HG03469 (cell line): Measurements from ENCODE around the gene CDX1.
A peak's percentile ranks its signal among the peaks of the same experiment; 100 is the strongest.

Experiments used
- ATAC-seq: cut with Tn5 transposase; IDR thresholded peaks from one replicate; pipeline ENCODE4 v1.9.1; 2021; ENCODE audit warnings: mild to moderate bottlenecking, moderate library complexity, moderate number of reproducible peaks; ENCODE audit not compliant: unreplicated experiment

CDX1 gene

DNA sequence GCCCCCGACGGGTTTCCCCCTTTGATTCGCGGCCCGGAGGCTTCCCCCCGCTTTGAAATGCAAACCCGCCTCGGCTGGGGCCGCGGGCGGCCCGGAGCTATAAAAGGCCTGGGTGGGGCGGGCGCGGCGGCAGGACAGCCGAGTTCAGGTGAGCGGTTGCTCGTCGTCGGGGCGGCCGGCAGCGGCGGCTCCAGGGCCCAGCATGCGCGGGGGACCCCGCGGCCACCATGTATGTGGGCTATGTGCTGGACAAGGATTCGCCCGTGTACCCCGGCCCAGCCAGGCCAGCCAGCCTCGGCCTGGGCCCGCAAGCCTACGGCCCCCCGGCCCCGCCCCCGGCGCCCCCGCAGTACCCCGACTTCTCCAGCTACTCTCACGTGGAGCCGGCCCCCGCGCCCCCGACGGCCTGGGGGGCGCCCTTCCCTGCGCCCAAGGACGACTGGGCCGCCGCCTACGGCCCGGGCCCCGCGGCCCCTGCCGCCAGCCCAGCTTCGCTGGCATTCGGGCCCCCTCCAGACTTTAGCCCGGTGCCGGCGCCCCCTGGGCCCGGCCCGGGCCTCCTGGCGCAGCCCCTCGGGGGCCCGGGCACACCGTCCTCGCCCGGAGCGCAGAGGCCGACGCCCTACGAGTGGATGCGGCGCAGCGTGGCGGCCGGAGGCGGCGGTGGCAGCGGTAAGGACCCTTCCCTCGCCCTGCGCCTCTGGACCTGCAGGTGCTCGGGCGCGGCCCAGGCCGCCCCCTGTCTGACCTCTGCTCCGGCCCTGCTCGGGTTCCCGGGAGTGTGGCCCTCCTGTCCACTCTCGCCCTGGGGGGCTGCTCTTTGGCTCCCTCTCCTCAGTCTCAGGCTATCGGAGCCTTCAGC lies at the start of gene CDX1:
TSS of gene CDX1 (plus strand) at position 129 of the 862 bp plus-strand sequence. CDS start at position 228, 99 bp downstream.
- ATAC-seq: no peak

DNA sequence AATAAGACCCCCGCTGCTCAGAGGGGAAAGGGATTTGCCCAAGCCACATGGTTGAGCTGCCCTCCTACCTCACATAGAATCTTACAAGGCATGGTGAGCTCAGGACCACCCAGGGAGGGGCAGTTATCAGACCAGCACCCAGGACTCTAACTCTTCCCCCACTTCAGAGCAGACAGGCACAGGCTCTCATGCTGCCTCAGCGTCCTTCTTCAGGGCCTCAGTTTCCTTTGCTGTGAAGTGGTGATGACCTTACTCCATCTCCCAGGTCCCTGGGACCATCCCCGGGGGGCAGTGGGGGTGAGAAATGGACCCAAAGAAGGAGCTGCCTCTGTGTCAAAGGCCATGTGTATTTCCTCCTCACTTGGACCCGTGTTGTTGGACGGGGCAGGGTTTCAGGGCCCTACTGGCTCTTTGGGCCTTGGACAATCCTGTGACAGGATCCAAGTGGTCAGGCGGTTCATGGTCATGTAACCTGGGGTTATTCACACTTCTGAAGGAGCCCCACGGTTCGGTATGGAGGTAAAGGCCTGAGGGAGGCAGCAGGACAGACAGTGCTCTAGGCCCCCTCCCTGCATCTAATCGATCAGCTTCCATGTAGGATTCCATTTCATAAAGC lies 48.5 kb upstream of the CDX1 start:
- no peak for ATAC-seq

DNA sequence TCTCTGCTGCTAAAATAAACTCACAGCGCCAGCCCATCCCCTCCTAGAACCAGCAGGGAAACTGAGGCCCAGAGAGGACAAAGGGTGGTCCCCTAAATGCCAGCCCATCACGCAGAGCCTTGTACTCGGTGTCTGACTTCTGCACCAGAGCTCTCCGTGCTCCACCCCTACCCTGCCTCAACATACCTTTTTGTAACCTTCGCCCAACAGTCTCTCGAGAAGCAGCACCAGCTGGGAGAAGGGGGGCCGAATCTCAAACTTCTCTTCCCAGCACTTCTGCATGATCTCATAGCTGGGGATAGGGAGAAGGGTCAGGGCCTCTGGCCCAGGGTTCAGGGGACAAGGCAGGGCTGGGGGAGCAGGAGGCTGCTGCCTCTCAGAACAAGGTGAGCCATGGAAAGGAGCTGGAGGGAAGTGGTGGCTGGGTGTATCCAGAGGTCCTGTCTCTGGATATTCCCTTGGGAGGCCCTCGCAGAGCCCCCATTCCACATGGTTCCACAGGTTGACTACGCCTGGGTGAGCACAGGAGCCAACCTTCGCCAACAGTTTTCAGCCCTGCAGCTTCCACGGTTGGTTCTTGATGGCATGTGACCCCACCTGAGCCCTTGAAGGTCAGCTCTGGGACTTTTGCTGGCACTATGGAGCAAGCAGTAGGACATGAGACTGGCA lies 47.9 kb upstream of the CDX1 start:
- ATAC-seq: no peak

DNA sequence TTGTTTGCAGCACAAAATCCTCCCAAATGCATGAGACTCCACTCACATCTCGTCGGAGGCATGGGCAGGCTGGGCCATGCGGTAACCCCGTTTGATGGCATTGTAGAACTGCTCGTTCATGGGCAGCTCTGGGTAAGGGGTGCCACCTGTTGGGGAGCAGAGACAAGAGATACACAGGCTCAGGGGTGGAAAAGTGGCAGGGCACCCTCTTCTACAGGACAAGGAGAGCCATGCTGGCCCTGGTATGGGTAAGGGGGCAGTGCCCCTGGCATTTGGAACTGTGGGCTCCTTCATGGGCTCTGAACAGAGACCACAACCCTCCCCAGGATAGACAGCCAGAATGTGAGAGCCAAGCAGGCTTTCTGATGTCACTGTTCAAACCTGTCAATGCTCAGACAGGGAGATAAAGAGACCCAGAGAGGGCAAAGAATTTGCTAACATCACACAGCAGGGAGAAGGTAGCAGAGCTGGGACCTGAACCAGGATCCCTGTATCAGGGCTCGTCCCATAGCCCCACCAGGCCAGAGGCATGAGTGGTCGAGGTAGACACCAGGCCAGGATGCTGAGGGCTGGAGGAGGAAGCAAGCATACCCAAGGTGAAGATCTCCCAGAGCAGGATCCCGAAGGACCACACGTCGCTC lies 47.0 kb upstream of the CDX1 start:
- no peak for ATAC-seq

DNA sequence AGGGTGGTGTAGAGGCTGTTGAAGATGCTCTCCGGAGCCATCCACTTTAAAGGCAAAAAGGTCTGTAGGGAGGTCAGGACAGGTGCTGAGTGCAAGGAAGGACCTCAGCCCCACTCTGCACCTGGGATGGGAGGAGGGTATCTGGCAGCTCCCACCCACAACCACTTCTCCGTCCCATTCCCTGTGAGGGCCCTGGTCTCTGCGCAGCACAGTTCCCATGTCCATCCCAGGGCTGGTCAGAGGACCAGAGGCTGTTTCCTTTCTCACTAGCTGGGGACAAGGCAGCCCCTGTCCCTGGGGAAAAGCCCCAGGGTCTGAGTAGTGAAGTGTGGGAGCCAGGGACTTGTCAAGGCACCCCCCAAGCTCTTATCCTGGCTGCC lies 46.5 kb upstream of the CDX1 start:
- no peak for ATAC-seq

DNA sequence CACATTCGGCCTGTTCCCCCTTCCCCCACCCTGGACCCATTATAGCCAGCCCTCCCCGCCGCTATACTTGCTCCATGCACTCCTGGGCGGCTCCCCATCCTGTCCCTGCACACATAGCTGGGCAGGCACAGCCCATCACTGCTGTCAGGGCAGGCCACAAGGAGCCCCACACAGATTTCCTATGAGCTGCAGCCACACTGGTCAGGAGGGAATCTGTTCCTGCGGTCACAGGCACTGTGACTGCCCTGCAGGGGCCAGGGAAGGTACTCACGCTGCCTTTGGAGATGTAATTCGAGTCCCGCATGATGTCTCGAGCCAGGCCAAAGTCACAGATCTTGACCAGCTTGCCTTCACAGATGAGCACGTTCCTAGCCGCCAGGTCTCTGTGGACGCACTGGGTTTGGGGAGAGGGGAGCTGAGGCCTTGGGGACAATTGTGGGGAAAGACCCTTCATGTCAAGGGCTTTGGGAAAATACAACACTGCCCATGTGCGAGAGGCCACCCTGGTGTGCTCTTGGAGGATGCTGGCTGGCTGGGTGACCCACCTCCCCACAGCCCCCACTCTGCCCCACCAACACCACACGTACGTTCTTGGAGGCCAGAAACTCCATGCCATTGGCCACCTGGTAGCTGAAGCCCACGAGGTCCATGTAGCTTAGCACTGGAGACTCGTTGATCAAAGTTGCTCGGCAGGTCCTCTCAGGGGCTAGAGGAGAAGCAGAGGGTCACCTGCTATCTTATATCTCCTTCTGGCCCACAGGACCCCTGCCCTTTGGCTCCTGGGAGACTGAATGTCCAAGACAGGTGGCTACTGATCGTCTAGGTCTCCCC lies 45.7 kb upstream of the CDX1 start:
- no peak for ATAC-seq

DNA sequence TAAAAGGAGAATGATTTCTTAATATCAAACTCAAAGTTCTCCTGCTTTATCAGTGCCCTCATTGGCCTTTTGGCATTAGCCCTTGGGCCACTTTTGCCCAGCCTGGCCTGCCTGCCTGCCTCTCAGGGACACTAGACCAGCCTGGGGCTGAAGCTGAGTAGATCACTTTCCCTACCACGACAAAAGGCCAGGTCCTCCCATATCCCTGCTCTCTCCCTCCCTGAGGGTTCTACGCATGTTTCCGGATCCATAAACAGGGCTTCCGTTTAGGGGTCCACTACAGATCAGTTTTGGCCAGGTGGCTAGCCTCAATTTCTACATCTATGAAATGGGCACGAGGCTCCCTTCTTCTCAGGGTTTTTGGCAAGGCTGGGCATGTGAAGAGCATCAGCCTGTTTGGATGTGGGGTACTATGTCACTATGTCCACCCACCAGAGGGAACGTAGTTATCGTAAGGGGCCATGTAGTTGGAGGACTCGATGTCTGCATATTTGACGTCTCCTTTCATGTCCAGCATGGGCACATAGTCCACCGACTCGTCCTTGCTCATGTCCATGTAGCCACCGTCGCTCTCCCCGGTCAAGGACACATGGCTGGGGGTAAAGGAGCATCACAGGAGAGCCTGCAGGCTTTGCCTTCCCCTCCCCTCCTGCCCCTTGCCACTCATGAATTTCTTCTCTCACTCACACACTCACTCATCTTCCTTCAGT lies 45.0 kb upstream of the CDX1 start:
- no peak for ATAC-seq

DNA sequence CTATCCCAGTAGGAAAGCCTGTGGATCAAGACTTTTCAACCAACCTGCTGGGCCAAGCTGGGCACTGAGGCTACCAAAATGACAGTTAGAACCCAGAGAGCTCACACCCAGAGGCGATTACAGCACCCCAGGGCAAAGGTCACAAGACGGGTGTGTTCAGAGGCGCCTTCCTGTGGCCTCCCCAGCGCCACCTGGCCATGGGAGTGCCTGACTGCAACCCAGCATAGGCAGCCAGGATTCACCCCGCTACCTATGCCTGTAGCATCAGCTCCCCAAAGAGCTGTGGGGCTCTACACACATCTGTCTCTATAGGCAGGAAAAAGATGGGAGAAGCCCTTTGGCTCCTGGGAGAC lies 44.4 kb upstream of the CDX1 start:
- ATAC-seq: peak; percentile 65

DNA sequence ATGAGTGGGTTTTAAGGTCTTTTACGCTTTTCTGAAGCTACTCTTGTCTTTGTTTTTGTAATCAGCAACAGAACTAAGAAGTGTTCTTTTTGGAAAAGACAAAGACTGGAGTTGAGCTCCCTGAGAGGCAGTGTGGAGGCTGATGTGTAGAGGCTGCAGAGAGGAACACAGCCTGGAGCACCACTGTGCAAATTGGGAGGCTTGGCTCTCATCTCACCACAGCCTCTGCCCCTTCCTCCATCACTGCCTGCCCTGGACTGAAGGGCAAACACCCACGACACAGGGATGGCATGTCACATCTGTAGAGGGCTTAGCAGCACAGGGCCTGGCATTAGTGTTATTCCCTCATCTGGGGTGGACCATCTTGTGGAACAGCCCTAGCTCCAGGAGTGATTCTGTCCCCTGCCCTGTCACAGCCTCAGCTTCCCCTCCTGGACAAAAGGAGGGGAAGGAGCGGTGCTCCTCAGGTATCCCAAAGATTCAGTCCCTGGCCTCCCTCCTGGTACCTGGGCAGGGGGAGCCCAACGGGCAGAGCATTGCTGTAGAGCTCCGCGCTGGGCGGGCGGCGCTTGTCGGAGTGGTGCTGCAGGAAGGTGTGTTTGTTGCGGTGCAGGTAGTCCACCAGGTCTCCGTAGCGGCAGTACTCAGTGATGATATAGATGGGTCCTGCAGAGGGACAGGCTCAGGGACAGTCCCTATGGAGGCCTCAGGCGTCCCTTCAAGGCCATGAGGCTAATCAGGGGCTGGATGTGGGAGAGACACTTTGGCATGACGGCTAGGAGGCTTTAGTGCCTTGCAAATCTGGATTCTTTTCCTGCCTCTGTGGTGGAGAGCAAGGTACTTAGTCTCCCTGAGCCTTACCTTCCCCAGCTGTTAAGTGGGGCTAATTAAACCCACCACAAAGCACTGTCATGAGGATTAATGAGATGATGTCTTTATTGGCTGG lies 43.8 kb upstream of the CDX1 start:
- no peak for ATAC-seq

DNA sequence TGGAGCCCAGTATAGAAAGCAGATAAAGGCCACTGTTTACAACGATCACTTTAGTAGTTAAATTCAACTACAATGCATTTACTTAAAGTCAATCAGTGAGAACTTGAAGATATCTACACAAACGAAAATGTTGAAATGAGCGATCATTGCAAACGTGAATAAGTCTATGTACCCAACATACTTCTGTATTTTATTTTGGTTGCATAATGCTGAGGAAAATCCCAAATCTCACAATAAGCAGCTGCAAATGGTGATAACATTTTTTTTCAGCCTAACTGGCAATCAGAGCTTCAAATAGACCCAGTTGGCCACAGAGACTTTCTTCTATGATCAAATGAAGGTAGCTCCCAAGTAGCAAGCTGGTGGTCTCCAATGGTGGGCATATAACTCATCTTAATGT lies 43.0 kb upstream of the CDX1 start:
- no peak for ATAC-seq

DNA sequence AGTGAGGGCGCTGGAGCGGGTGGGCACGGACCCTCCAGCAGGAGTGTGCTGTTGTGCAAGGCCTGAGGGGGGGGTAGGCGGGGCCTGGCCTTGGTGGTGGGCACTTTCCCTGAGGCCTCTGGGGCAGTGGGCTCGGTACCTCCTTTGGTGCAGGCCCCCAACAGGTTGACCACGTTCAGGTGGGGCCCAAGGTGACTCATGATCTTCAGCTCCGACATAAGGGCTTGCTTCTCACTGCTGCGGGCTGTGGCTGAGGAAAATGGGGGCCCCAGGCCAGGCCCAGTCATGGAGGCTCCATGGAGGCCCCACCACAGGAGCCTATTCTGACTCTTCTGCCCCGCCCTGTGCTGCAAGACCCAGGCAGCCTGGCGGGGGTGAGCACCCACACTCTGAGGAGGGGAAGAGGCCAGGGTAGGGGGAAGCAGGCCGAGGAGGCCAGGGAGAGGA lies 42.4 kb upstream of the CDX1 start:
- ATAC-seq: no peak

DNA sequence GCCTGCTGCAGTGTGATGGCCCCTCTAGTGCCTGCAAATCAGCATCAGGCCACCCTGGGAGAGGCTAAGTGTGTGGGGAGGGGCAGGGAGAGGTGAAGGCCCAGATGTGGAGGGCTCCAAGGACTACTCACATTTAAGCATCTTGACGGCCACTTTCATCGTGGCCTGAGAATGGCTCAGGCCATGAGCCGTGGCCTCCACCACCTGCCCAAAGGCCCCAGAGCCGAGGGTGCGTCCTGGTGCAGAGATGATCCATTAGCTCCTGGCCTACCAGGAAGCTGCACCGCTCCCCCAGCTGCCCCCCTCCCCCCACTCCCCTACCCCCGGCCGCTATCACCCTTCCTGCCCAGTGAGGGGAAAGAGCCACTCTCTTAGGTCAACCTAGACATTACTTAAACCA lies 42.0 kb upstream of the CDX1 start:
- no peak for ATAC-seq

DNA sequence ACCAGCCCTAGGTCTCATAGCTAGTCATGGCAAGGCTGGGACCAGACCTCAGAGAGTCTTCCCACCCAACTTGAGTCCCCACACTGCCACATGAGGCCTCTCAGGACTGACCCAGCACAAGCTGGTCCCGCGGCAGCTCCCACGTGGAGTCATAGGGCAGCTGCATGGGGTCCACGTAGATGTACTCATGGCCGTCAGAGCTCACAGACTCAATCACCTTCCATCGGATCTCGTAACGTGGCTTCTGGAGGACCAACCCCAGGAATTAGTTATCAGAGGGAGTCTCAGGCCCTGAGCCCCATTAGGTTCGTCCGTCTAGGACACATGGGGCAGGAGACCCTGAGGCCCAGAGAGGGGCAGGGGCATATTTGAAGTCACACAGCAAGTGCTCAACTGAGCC lies 41.2 kb upstream of the CDX1 start:
- no peak for ATAC-seq

DNA sequence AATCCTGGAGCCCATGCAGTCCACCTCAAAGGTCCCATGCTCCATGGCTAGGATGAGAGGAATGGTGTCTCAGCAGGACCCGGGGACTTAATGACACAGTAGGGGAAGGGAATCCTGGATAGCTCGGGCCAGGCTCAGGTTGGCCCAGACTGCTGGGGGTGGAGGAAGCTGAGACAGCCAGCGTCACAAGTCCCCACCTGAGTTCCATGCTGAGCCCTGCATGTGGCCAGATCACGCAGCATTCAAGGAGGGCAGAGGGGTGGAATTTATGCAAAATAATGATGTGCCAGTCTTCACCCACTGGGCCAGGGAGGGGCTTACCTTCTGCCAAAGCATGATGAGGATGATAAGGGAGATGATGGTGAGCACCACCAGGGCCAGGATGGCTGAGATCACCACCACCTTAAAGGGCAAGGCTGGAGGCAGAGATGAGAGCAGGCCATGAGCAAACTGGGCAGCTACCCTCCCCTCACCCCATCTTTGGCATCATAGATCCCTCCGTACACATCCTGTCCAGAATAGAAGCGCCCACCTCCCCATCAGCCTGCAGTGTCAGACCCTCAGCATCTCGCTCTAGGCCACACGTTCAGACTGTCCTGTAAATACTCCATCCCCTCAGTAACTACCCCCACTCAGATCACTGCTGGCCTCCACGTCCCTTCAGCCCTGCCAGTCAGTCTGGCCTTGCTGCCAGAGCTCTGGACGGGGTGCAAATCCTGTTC lies 40.2 kb upstream of the CDX1 start:
- ATAC-seq: no peak

DNA sequence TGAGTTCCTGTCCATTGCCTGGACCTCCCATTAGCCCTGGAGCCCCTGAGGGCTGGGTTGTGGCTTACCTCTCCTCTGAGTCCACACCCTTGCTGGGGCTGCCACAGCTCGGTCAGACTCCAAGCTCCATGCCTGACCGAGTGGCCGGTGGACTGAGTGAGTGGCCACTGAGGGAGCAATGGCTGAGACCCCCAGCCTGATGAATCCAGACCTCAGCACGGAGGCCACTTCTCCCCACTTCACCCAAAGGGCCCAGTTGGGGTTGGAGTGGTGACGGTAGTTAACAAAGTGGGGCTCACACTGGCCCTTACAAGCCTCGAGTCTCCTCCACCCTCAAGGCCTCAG lies 39.7 kb upstream of the CDX1 start:
- ATAC-seq: no peak

DNA sequence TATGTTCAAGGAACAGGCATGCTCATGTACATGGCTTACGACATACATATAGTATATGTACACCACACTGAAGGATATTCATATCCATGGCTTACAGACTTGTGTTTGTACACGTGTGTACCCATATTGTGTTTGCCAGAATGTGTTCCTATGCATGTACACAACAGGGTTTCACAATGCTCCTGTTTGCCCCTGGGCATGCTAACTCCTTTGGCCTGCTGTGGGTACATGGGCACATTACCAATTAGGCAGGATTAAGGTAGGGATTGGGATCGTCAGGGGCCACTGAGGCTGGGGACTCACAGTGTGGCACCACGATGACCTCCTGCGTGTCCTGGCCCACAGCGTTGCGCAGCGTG lies 37.1 kb upstream of the CDX1 start:
- ATAC-seq: no peak

DNA sequence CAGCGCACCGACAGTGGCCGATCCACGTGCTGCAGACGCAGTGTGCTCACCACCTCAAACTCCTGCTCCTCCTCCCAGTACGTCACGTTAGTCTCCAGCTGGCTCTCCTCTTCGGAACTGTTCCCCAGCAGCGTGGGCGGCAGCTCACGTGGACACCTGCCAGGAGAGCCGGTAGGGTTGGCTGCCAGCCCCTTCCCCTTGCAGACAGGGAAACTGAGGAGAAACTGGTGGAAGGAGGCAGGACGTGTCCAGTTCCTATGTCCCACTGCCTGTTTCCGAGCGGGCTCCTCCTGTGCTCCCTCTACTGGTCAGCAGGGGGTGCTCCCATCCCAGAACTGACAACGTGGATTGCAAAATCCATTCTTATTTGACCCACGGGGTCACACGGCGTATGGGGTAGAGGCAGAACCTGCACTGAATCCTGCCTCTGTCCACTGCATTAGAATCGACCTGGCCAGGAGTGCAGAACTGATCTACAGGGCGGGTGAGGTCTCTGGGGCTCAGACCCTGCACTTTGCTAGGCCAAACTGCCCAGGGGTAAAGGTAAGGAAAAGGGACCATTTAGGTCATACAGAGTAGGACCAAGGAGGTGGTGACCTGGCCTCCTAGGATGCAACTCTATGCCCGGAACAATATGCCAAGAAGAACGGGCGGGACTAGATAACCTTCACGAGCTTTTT lies 36.6 kb upstream of the CDX1 start:
- ATAC-seq: no peak

DNA sequence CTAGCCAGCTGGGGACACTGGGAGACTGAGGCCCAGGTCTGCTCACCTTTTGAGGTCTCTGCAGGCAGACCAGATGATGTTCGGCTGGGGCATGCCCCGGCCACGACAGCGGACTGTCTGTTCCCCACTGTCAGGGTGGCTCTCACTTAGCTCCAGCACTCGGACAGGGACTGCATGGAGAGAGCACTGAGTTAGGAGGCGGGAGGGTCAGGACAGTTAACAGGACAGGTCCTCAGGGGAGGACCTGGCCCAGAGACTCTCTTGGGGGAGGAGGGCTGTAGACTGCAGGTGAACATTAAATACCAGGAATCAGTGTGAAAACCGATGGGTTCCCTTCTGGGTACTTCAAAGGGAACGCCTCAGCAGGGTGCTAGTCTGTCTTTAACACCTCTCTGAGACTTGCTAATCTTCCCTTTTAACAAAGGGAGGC lies 36.1 kb upstream of the CDX1 start:
- ATAC-seq: no peak
